HCT116 (cell line): ENCODE measurements around the gene DYNLT4. TPM values are rescaled to one million over a fixed set of nuclear protein-coding genes. Genes with fewer than 3 reads are reported as not detected.

Experiments used
- ATAC-seq: fragments of 200-7000 bp; cut with Tn5 transposase; 2 replicates; pipeline ENCODE4 v1.9.1; 2020; ENCODE audit warnings: mild to moderate bottlenecking, moderate library complexity
- BruUV-seq: library from RNA; stranded (reverse); fragments of 400-500 nt; replicated peaks from 2 replicates; lab custom pipeline; 2021; lab: Mats Ljungman, UMichigan
- CTCF ChIA-PET: fragments of 300-600 bp; sonication (Branson Sonifier 250); formaldehyde crosslinking; loops from one replicate; lab custom pipeline; 2021; ENCODE audit warnings: antibody characterized with exemption; lab: Charles Lee
- POLR2A ChIA-PET: fragments of 300-600, 350-600 bp; sonication (Branson Sonifier 250); formaldehyde crosslinking; loops from one replicate; lab custom pipeline; 2021; ENCODE audit warnings: antibody characterized with exemption; lab: Charles Lee
- RAD21 ChIA-PET, 2 experiments: fragments of 300-600 bp; sonication (Branson Sonifier 250); formaldehyde crosslinking; loops; one replicate each; lab custom pipeline; 2023; ENCODE audit warnings: low total read pairs in 2 of 2; ENCODE audit not compliant: uncharacterized antibody in 2 of 2, unreplicated experiment in 2 of 2, low non-redundant PET in 1 of 2; lab: Charles Lee
- DNase-seq: peaks from one replicate; pipeline ENCODE4 v3.0.0-alpha.2; 2010; ENCODE audit warnings: low read depth, low spot score
- H2AFZ ChIP-seq: fragments of 200-600 bp; shearing (Covaris generic), sonication (generic); 2 replicates; pipeline ENCODE4 v1.6.1; 2017; ENCODE audit warnings: low read depth, mixed run types, mixed read lengths, antibody characterized with exemption, low read length; ENCODE audit not compliant: poor library complexity, severe bottlenecking
- H3K27ac ChIP-seq: 2 replicates; pipeline ENCODE4 v1.5.1; 2012; ENCODE audit warnings: low read depth, low read length
- H3K27me3 ChIP-seq: fragments of 200-600 bp; sonication (generic); 2 replicates; pipeline ENCODE4 v1.6.1; 2016; ENCODE audit warnings: mixed run types, low read length, mixed read lengths; ENCODE audit not compliant: insufficient read depth
- H3K36me3 ChIP-seq, 2 experiments: fragments of 200-500 bp in 1 of 2; fragments of 200-600 bp in 1 of 2; sonication (Bioruptor generic) in 1 of 2; sonication (generic) in 1 of 2; 2 replicates each; pipeline versions ENCODE4 v1.5.1 to v1.6.1; 2014 to 2016; ENCODE audit warnings: low read length in 2 of 2, inconsistent platforms in 1 of 2, mixed read lengths in 1 of 2, mixed run types in 1 of 2; ENCODE audit not compliant: insufficient read depth in 2 of 2, control insufficient read depth in 1 of 2
- H3K4me1 ChIP-seq, 2 experiments: fragments of 200-600 bp in 1 of 2; sonication (generic) in 1 of 2; 2 replicates each; pipeline versions ENCODE4 v1.5.1 to v1.6.1; 2012 to 2017; ENCODE audit warnings: low read length in 2 of 2, inconsistent platforms in 1 of 2, mild to moderate bottlenecking in 1 of 2, mixed read lengths in 1 of 2, mixed run types in 1 of 2, moderate library complexity in 1 of 2; ENCODE audit not compliant: insufficient read depth in 2 of 2, control insufficient read depth in 1 of 2
- H3K4me2 ChIP-seq: fragments of 200-600 bp; sonication (generic); 2 replicates; pipeline ENCODE4 v1.6.1; 2017; ENCODE audit warnings: mixed run types, low read length, mixed read lengths
- H3K4me3 ChIP-seq, 2 experiments: fragments of 200-600 bp in 1 of 2; sonication (generic) in 1 of 2; replicated peaks in 1 of 2; 2 replicates each; pipeline ENCODE4 v1.5.1; 2011 to 2016; ENCODE audit warnings: low read length in 2 of 2, control low read depth in 1 of 2, low read depth in 1 of 2, mild to moderate bottlenecking in 1 of 2, mixed read lengths in 1 of 2, mixed run types in 1 of 2
- H3K79me2 ChIP-seq: fragments of 200-600 bp; sonication (generic); 2 replicates; pipeline ENCODE4 v1.6.1; 2017; ENCODE audit warnings: mild to moderate bottlenecking, mixed run types, low read length, moderate library complexity, mixed read lengths; ENCODE audit not compliant: insufficient read depth
- H3K9ac ChIP-seq: fragments of 200-600 bp; sonication (generic); 2 replicates; pipeline ENCODE4 v1.6.1; 2016; ENCODE audit warnings: low read length, mixed read lengths
- H3K9me2 ChIP-seq: fragments of 200-600 bp; sonication (generic), shearing (Covaris generic); 2 replicates; pipeline ENCODE4 v1.6.1; 2017; ENCODE audit warnings: mixed run types, mild to moderate bottlenecking, moderate library complexity; ENCODE audit not compliant: insufficient read depth
- H3K9me3 ChIP-seq, 2 experiments: fragments of 200-500 bp in 1 of 2; fragments of 200-600 bp in 1 of 2; sonication (Bioruptor generic) in 1 of 2; sonication (generic) in 1 of 2; 2 replicates each; pipeline ENCODE4 v1.6.1; 2014 to 2017; ENCODE audit warnings: low read length in 2 of 2, mixed read lengths in 2 of 2, inconsistent platforms in 1 of 2, low read depth in 1 of 2, mild to moderate bottlenecking in 1 of 2, mixed run types in 1 of 2, moderate library complexity in 1 of 2; ENCODE audit not compliant: control insufficient read depth in 1 of 2, insufficient read depth in 1 of 2
- H4K20me1 ChIP-seq: fragments of 200-600 bp; sonication (generic), shearing (Covaris generic); 2 replicates; pipeline ENCODE4 v1.6.1; 2017; ENCODE audit warnings: mixed run types, mild to moderate bottlenecking, moderate library complexity; ENCODE audit not compliant: insufficient read depth
- CBX3 ChIP-seq: IDR thresholded peaks from 2 replicates; pipeline ENCODE4 v1.6.1; 2012; ENCODE audit warnings: low read depth
- CEBPB ChIP-seq: IDR thresholded peaks from 2 replicates; pipeline ENCODE4 v1.6.1; 2012; ENCODE audit warnings: low read depth
- CTCF ChIP-seq, 3 experiments: fragments of 200-600 bp in 1 of 3; sonication (generic) in 1 of 3; IDR thresholded peaks in 2 of 3; conservative IDR thresholded peaks in 1 of 3; 2 replicates each; pipeline ENCODE4 v1.5.1; 2012 to 2017; ENCODE audit warnings: low read depth in 2 of 3, low read length in 2 of 3, antibody characterized with exemption in 1 of 3, borderline replicate concordance in 1 of 3, control low read depth in 1 of 3, mild to moderate bottlenecking in 1 of 3, mixed read lengths in 1 of 3, mixed run types in 1 of 3, moderate library complexity in 1 of 3; ENCODE audit not compliant: insufficient read depth in 1 of 3
- EGR1 ChIP-seq: IDR thresholded peaks from 2 replicates; pipeline ENCODE4 v1.6.1; 2012; ENCODE audit warnings: low read depth
- ELF1 ChIP-seq: IDR thresholded peaks from 2 replicates; pipeline ENCODE4 v1.6.1; 2012; ENCODE audit warnings: low read depth, borderline replicate concordance
- EZH2 ChIP-seq: fragments of 200-600 bp; sonication (generic); IDR thresholded peaks from 2 replicates; pipeline ENCODE4 v1.6.1; 2017; ENCODE audit warnings: antibody characterized with exemption, mixed run types
- EZH2phosphoT487 ChIP-seq: fragments of 200-600 bp; IDR thresholded peaks from 2 replicates; pipeline ENCODE4 v1.6.1; 2018; ENCODE audit warnings: antibody characterized with exemption, borderline replicate concordance
- MAX ChIP-seq: IDR thresholded peaks from 2 replicates; pipeline ENCODE4 v1.6.1; 2012
- POLR2A ChIP-seq: IDR thresholded peaks from 2 replicates; pipeline ENCODE4 v1.7.0; 2011; ENCODE audit warnings: borderline replicate concordance; ENCODE audit not compliant: insufficient read depth, insufficient read length; ENCODE audit errors: extremely low read depth
- POLR2AphosphoS5 ChIP-seq: IDR thresholded peaks from 2 replicates; pipeline ENCODE4 v1.6.1; 2011; ENCODE audit warnings: mild to moderate bottlenecking, low read depth, low read length, moderate library complexity
- REST ChIP-seq: IDR thresholded peaks from 2 replicates; pipeline ENCODE4 v1.6.1; 2012; ENCODE audit warnings: low read depth
- SIN3A ChIP-seq: IDR thresholded peaks from 2 replicates; pipeline ENCODE4 v1.6.1; 2012; ENCODE audit warnings: low read depth
- SRF ChIP-seq: IDR thresholded peaks from 2 replicates; pipeline ENCODE4 v1.6.1; 2012; ENCODE audit warnings: low read depth
- TCF7L2 ChIP-seq: IDR thresholded peaks from 2 replicates; pipeline ENCODE4 v1.7.0; 2011; ENCODE audit warnings: borderline replicate concordance, inconsistent platforms; ENCODE audit not compliant: insufficient read depth, insufficient read length; ENCODE audit errors: extremely low read depth
- ZFX ChIP-seq: fragments of 450-650 bp; IDR thresholded peaks from 2 replicates; pipeline ENCODE4 v1.6.1; 2017
- ZNF274 ChIP-seq: fragments of 200-500 bp; sonication (Bioruptor generic); IDR thresholded peaks from 2 replicates; pipeline ENCODE4 v1.6.1; 2014; ENCODE audit warnings: mild to moderate bottlenecking, low read depth, low read length, inconsistent platforms
- intact Hi-C: fragments of 100-400 bp; cut with micrococcal nuclease; formaldehyde crosslinking; loops from 2 replicates; pipeline ENCODE4 v1.10.0; 2022
- total RNA-seq: library from RNA; stranded (reverse); gene quantifications from one replicate; pipeline ENCODE4 v1.2.1, GENCODE V29; 2021; ENCODE audit not compliant: unreplicated experiment
- TF ChIP-seq, protein P1 (sequence below): IDR thresholded peaks from 2 replicates; pipeline ENCODE4 v1.6.1; 2012

Gene DYNLT4
- total RNA-seq, 1 experiment from 2014 or later: 0.96 TPM

- Histone ChIP-seq H3K4me3 (no peak overlapping the region), H3K9me2 (no peaks in the 10 kb centered on the region), H3K9me3 (no peaks in the 10 kb centered on the region), H2AFZ (no peak overlapping the region), H3K79me2 (no peaks in the 10 kb centered on the region), H3K36me3 (no peaks in the 10 kb centered on the region), H3K9ac (no peak overlapping the region), H3K4me2 (no peak overlapping the region), H3K27me3 (no peaks in the 10 kb centered on the region), H3K27ac (no peak overlapping the region), H4K20me1 (no peaks in the 10 kb centered on the region), H3K4me1 (no peaks in the 10 kb centered on the region)
- ATAC-seq: 0 out of 2 replicates have a peak, but pooled peaks have one; percentile 23
- RAD21 ChIA-PET: no interaction called here
- TF ChIP-seq EZH2: no peak
- TF ChIP-seq, protein P1, sequence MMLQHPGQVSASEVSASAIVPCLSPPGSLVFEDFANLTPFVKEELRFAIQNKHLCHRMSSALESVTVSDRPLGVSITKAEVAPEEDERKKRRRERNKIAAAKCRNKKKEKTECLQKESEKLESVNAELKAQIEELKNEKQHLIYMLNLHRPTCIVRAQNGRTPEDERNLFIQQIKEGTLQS: no peak
- no peak for TF ChIP-seq CTCF (IDR thresholded peaks at IDR 0.05 in 2 of 3, conservative IDR thresholded peaks at IDR 0.05 in 1 of 3; ENCODE audit: borderline replicate concordance in 1 of 3, insufficient read depth in 1 of 3, low read depth in 2 of 3, low read length in 2 of 3)
- TF ChIP-seq POLR2AphosphoS5: no peak
- TF ChIP-seq ZFX: no peak
- TF ChIP-seq EZH2phosphoT487: no peak
- no peak for TF ChIP-seq ELF1
- no peak for TF ChIP-seq MAX
- no peak for TF ChIP-seq SRF
- no peak for TF ChIP-seq POLR2A
- TF ChIP-seq EGR1: no peak
- TF ChIP-seq SIN3A: no peak
- TF ChIP-seq REST: no peak
- no peak for TF ChIP-seq ZNF274
- TF ChIP-seq CEBPB: no peak
- TF ChIP-seq TCF7L2: no peak
- no peak for TF ChIP-seq CBX3
- intact Hi-C loops: no loop called here
- no TSS peak for BruUV-seq
- POLR2A ChIA-PET: interaction anchor here (0.7 kb wide), 1 partner anchor 22 kb away, joined by 5 read pairs; no protein-coding TSS in a partner anchor
- CTCF ChIA-PET: no interaction called here
- no peak for DNase-seq
These were observed 19.4 kb upstream of the DYNLT4 start for GRCh38 chr1:44826375-44827196.
